Measurements from ENCODE around the gene ZNF236. TPM values are rescaled to one million over a fixed set of nuclear protein-coding genes. Genes with fewer than 3 reads are reported as not detected.
A peak's percentile ranks its signal among the peaks of the same experiment; 100 is the strongest.

ZNF236 gene
- total RNA-seq, 1 donor from 2014 or later, result 20.4 TPM

- Mint-ChIP-seq H3K27me3 (ENCODE audit: unreplicated experiment) (no peaks in the 10 kb centered on the region), H3K4me1 (ENCODE audit: unreplicated experiment) (peaks cover 42% of the 10 kb centered on the region), H3K4me3 (ENCODE audit: unreplicated experiment) (peak overlapping the region; percentile 88), H3K27ac (ENCODE audit: unreplicated experiment) (peak overlapping the region; percentile 89), H3K36me3 (ENCODE audit: unreplicated experiment) (no peaks in the 10 kb centered on the region), H3K9me3 (ENCODE audit: unreplicated experiment) (no peaks in the 10 kb centered on the region)
- TF ChIP-seq CTCF (IDR thresholded peaks at IDR 0.05), result no peak
- DNase-seq (ENCODE audit: extremely low spot score, unreplicated experiment), result peak; percentile 85
Observed at GRCh38 chr18:76821875-76822505, 367 bp upstream of the ZNF236 start.

- H3K4me3 Mint-ChIP-seq (ENCODE audit: unreplicated experiment), result peak overlapping the region; percentile 76
- H3K27ac Mint-ChIP-seq (ENCODE audit: unreplicated experiment), result peak overlapping the region; percentile 77
- H3K36me3 Mint-ChIP-seq (ENCODE audit: unreplicated experiment), result no peaks in the 10 kb centered on the region
- TF ChIP-seq CTCF (IDR thresholded peaks at IDR 0.05), result no peak
- no peaks in the 10 kb centered on the region for H3K27me3 Mint-ChIP-seq (ENCODE audit: unreplicated experiment)
- H3K9me3 Mint-ChIP-seq (ENCODE audit: unreplicated experiment), result no peaks in the 10 kb centered on the region
- DNase-seq (ENCODE audit: extremely low spot score, unreplicated experiment), result no peak
- H3K4me1 Mint-ChIP-seq (ENCODE audit: unreplicated experiment), result peaks cover 52% of the 10 kb centered on the region
Observed at GRCh38 chr18:76823161-76823538, 793 bp downstream of the ZNF236 start.

- peaks cover 57% of the 10 kb centered on the region for H3K4me1 Mint-ChIP-seq (ENCODE audit: unreplicated experiment)
- H3K36me3 Mint-ChIP-seq (ENCODE audit: unreplicated experiment), result no peaks in the 10 kb centered on the region
- peak overlapping the region; percentile 76 for H3K4me3 Mint-ChIP-seq (ENCODE audit: unreplicated experiment)
- peak; percentile 33 for TF ChIP-seq CTCF (IDR thresholded peaks at IDR 0.05)
- peak overlapping the region; percentile 77 for H3K27ac Mint-ChIP-seq (ENCODE audit: unreplicated experiment)
- DNase-seq (ENCODE audit: extremely low spot score, unreplicated experiment), result peak; percentile 84
- H3K9me3 Mint-ChIP-seq (ENCODE audit: unreplicated experiment), result no peaks in the 10 kb centered on the region
- no peaks in the 10 kb centered on the region for H3K27me3 Mint-ChIP-seq (ENCODE audit: unreplicated experiment)
Observed at GRCh38 chr18:76823587-76824011, 1.2 kb downstream of the ZNF236 start.

- Mint-ChIP-seq H3K36me3 (ENCODE audit: unreplicated experiment) (no peaks in the 10 kb centered on the region), H3K27ac (ENCODE audit: unreplicated experiment) (peak overlapping the region; percentile 47), H3K9me3 (ENCODE audit: unreplicated experiment) (no peaks in the 10 kb centered on the region), H3K27me3 (ENCODE audit: unreplicated experiment) (no peaks in the 10 kb centered on the region), H3K4me3 (ENCODE audit: unreplicated experiment) (peak overlapping the region; percentile 76), H3K4me1 (ENCODE audit: unreplicated experiment) (peaks cover 61% of the 10 kb centered on the region)
- TF ChIP-seq CTCF (IDR thresholded peaks at IDR 0.05), result no peak
- peak; percentile 56 for DNase-seq (ENCODE audit: extremely low spot score, unreplicated experiment)
Observed at GRCh38 chr18:76824145-76824676, 1.9 kb downstream of the ZNF236 start.

GRCh38 chr18:76824754-76825153 lies 2.4 kb downstream of the ZNF236 start:
- peak overlapping the region; percentile 76 for H3K4me3 Mint-ChIP-seq (ENCODE audit: unreplicated experiment)
- peak overlapping the region; percentile 47 for H3K27ac Mint-ChIP-seq (ENCODE audit: unreplicated experiment)
- peaks cover 58% of the 10 kb centered on the region for H3K4me1 Mint-ChIP-seq (ENCODE audit: unreplicated experiment)
- no peaks in the 10 kb centered on the region for H3K9me3 Mint-ChIP-seq (ENCODE audit: unreplicated experiment)
- DNase-seq (ENCODE audit: extremely low spot score, unreplicated experiment), result peak; percentile 40
- H3K27me3 Mint-ChIP-seq (ENCODE audit: unreplicated experiment), result no peaks in the 10 kb centered on the region
- H3K36me3 Mint-ChIP-seq (ENCODE audit: unreplicated experiment), result no peaks in the 10 kb centered on the region
- no peak for TF ChIP-seq CTCF (IDR thresholded peaks at IDR 0.05)
